DMS53 treated with DMSO at 0.1 percent for 48 hours (cell line): ENCODE results near the gene CARMIL1.
A peak's percentile ranks its signal among the peaks of the same experiment; 100 is the strongest.

Source experiments
- DNase-seq: peaks from one replicate; lab custom pipeline; 2025; ENCODE audit not compliant: unreplicated experiment; lab: John Stamatoyannopoulos, UW

The CARMIL1 gene

GRCh38 chr6:25639653-25640052 lies 360.5 kb downstream of the CARMIL1 start:
- DNase-seq: no peak

GRCh38 chr6:25640446-25640845 lies 361.3 kb downstream of the CARMIL1 start:
- DNase-seq: peak; percentile 71

- no peak for DNase-seq
Observed at GRCh38 chr6:25640891-25641290, 361.7 kb downstream of the CARMIL1 start.

GRCh38 chr6:25641377-25641776 lies 362.2 kb downstream of the CARMIL1 start:
- DNase-seq: no peak

- no peak for DNase-seq
Observed at GRCh38 chr6:25641940-25642666, 362.9 kb downstream of the CARMIL1 start.

- DNase-seq: no peak
Observed at GRCh38 chr6:25642667-25643328, 363.6 kb downstream of the CARMIL1 start.

- no peak for DNase-seq
Observed at GRCh38 chr6:25645916-25646315, 366.7 kb downstream of the CARMIL1 start.

- DNase-seq: no peak
Observed at GRCh38 chr6:25649611-25650010, 370.4 kb downstream of the CARMIL1 start.

GRCh38 chr6:25652007-25652515 lies 372.9 kb downstream of the CARMIL1 start, which contains the start of gene SCGN:
SCGN (plus strand) TSS chr6:25652215; CDS start chr6:25652404, 189 bp downstream.
- DNase-seq: peak; percentile 63

GRCh38 chr6:25655723-25656122 lies 376.5 kb downstream of the CARMIL1 start:
- DNase-seq: no peak

GRCh38 chr6:25659633-25660368 lies 380.6 kb downstream of the CARMIL1 start:
- DNase-seq: peak; percentile 78

GRCh38 chr6:25660512-25660911 lies 381.3 kb downstream of the CARMIL1 start:
- peak; percentile 91 for DNase-seq

- peak; percentile 4 for DNase-seq
Observed at GRCh38 chr6:25661129-25661779, 382.1 kb downstream of the CARMIL1 start.

GRCh38 chr6:25665455-25665854 lies 386.3 kb downstream of the CARMIL1 start:
- no peak for DNase-seq

- no peak for DNase-seq
Observed at GRCh38 chr6:25669413-25669812, 390.2 kb downstream of the CARMIL1 start.
